ENCODE results near the gene PTPN18. TPM values are rescaled to one million over a fixed set of nuclear protein-coding genes. Genes with fewer than 3 reads are reported as not detected.

Gene PTPN18
- total and polyA plus RNA-seq, 2 donors (not counting 1 experiment from before 2014, with no cell fraction given): 91.0 to 102 TPM

GRCh38 chr2:130342533-130343275, 13.2 kb upstream of the PTPN18 start, which contains the start of gene IMP4:
Gene IMP4, plus strand, starts transcription at chr2:130342897. Its CDS starts 36 bp downstream, at chr2:130342933.
- H4K20me1 ChIP-seq (ENCODE audit: control insufficient read depth, insufficient read depth, low read length, poor library complexity, severe bottlenecking): peaks cover 32% of the 10 kb centered on the region
- ATAC-seq (ENCODE audit: low read depth): peak; percentile 83

More at GRCh38 chr2:130342533-130343275, 13.2 kb upstream of the PTPN18 start, which contains the start of gene IMP4:
- ChIA-PET CTCF (interaction anchor here (0.7 to 5.4 kb wide), 14 partner anchors 8 to 455 kb away, joined by 3 to 61 read pairs (median 6); partner anchors contain the start of genes MZT2B, PTPN18 and SMPD4), POLR2A (interaction anchor here (0.5 to 2.6 kb wide), 12 partner anchors 9 to 1150 kb away, joined by 3 to 32 read pairs (median 6); partner anchors contain the start of genes FAM168B, MZT2B, PTPN18 and SMPD4)
- Histone ChIP-seq H3K4me2 (replicated peaks; ENCODE audit: low read depth, low read length, poor library complexity, severe bottlenecking) (peak within 1 kb of the TSS; percentile 90), H3K4me3 (ENCODE audit: control extremely low read depth in 1 of 5, extremely low read depth in 1 of 5, insufficient read depth in 1 of 5, low read depth in 2 of 5, low read length in 4 of 5) (peak within 1 kb of the TSS; percentile 87 to 99 (median 89)), H3K79me2 (ENCODE audit: control insufficient read depth, insufficient read depth, low read length) (peaks cover 29% of the 10 kb centered on the region), H3K9me3 (ENCODE audit: control extremely low read depth in 1 of 3, control insufficient read depth in 2 of 3, insufficient read depth in 1 of 3, low read length in 2 of 3) (no peaks in the 10 kb centered on the region), H3K36me3 (replicated peaks in 1 of 2; ENCODE audit: control extremely low read depth in 1 of 2, control insufficient read depth in 1 of 2, extremely low read depth in 1 of 2, insufficient read depth in 2 of 2, low read length in 1 of 2) (peaks cover 0 to 58% of the 10 kb centered on the region in 2 experiments), H3K4me1 (ENCODE audit: control insufficient read depth in 2 of 2, insufficient read depth in 2 of 2, low read length in 2 of 2) (peaks cover 12 to 30% of the 10 kb centered on the region in 2 donors), H3K9ac (ENCODE audit: low read length) (peak within 1 kb of the TSS; percentile 78), H3K27ac (ENCODE audit: low read length in 2 of 2) (peak within 1 kb of the TSS; percentile 90 to 97), H2AFZ (ENCODE audit: insufficient read depth, low read depth, low read length, poor library complexity, severe bottlenecking) (peak within 1 kb of the TSS; percentile 96), H3K27me3 (replicated peaks in 1 of 4; ENCODE audit: control extremely low read depth in 1 of 4, control insufficient read depth in 3 of 4, insufficient read depth in 4 of 4, low read length in 3 of 4) (no peaks in the 10 kb centered on the region)
- Mint-ChIP-seq H3K4me1 (peaks cover 53% of the 10 kb centered on the region), H3K4me3 (peak within 1 kb of the TSS; percentile 100), H3K27ac (peak within 1 kb of the TSS; percentile 99), H3K27me3 (no peaks in the 10 kb centered on the region), H3K9me3 (ENCODE audit: insufficient read depth) (no peaks in the 10 kb centered on the region)
- DNase-seq: peak; percentile 98
- TF ChIP-seq EZH2 (IDR thresholded peaks at IDR 0.05; ENCODE audit: borderline replicate concordance, insufficient read depth, low read depth, low read length, poor library complexity, severe bottlenecking) (no peak), CTCF (IDR thresholded peaks at IDR 0.05) (peak; percentile 53)
- intact Hi-C loops (cut with micrococcal nuclease): loop anchor here (1.0 to 10.0 kb wide), 8 partner anchors 13 to 1152 kb away; partner anchors contain the start of genes MZT2A, PLEKHB2 and SMPD4
- WGBS (ENCODE audit: insufficient coverage): under 1% methylated on average over 55 of the region's 60 CpGs
